GM19463 (cell line): ENCODE measurements around the gene SNCB.

ENCODE experiments used
- ATAC-seq: cut with Tn5 transposase; IDR thresholded peaks from one replicate; pipeline ENCODE4 v1.9.1; 2021; ENCODE audit warnings: mild to moderate bottlenecking, moderate library complexity; ENCODE audit not compliant: unreplicated experiment

SNCB gene

GRCh38 chr5:176577312-176578176 lies 52.8 kb downstream of the SNCB start:
- ATAC-seq, result no peak

GRCh38 chr5:176575488-176576422 lies 54.6 kb downstream of the SNCB start:
- ATAC-seq, result no peak

GRCh38 chr5:176575066-176575465 lies 55.3 kb downstream of the SNCB start:
- ATAC-seq, result no peak

- no peak for ATAC-seq
Measured at GRCh38 chr5:176574297-176574591, 56.1 kb downstream of the SNCB start.

- ATAC-seq, result no peak
Measured at GRCh38 chr5:176573564-176574296, 56.6 kb downstream of the SNCB start.
